Fibroblast of skin of back (primary cell): ENCODE data around the gene TTI1. TPM values are rescaled to one million over a fixed set of nuclear protein-coding genes. Genes with fewer than 3 reads are reported as not detected.
A peak's percentile ranks its signal among the peaks of the same experiment; 100 is the strongest.

Experiments used
- DNase-seq: peaks from one replicate; pipeline ENCODE4 v3.0.0-alpha.2; 2013
- polyA plus RNA-seq, 2 experiments: library from polyadenylated mRNA; unstranded; fragments of 120-200 nt; gene quantifications; one replicate each; pipeline ENCODE4 v1.2.1, GENCODE V29; 2013; ENCODE audit not compliant: insufficient read length in 2 of 2

Gene TTI1
- 15.0 TPM for polyA plus RNA-seq (2013, experiment 1 of 2; ENCODE audit: insufficient read length)
- 10.7 TPM for polyA plus RNA-seq (2013, experiment 2 of 2; ENCODE audit: insufficient read length)

GRCh38 chr20:38033330-38034107 lies at the start of gene TTI1, which contains the start of gene RPRD1B:
TSS of gene TTI1 (minus strand) at chr20:38033456. CDS start at chr20:38013816, 19,640 bp downstream.
TSS of gene RPRD1B (plus strand) at chr20:38033746. CDS start at chr20:38033948, 202 bp downstream.
- peak; percentile 91 for DNase-seq

- no peak for DNase-seq
These were observed 49.6 kb upstream of the TTI1 start for GRCh38 chr20:38082894-38083293.

DNA sequence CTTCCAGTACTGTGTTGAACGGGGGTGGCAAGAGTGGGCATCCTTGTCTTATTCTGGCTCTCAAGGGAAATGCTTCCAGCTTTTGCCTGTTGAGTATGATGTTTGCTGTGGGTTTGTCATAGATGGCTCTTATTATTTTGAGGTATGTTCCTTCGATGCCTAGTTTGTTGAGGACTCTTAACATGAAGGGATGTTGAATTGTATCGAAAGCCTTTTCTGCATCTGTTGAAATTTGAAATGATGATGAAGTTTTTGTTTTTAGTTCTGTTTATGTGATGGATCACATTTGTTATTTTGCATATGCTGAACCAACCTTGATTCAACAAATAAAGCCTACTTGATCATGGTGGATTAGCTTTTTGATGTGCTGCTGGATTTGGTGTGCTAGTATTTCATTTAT lies 48.3 kb upstream of the TTI1 start:
- no peak for DNase-seq

GRCh38 chr20:38079353-38079752 lies 46.1 kb upstream of the TTI1 start:
- no peak for DNase-seq

GRCh38 chr20:38078084-38078483 lies 44.8 kb upstream of the TTI1 start:
- DNase-seq: no peak

GRCh38 chr20:38076548-38076947 lies 43.3 kb upstream of the TTI1 start:
- DNase-seq: no peak

GRCh38 chr20:38075161-38075998 lies 42.1 kb upstream of the TTI1 start:
- no peak for DNase-seq

DNA sequence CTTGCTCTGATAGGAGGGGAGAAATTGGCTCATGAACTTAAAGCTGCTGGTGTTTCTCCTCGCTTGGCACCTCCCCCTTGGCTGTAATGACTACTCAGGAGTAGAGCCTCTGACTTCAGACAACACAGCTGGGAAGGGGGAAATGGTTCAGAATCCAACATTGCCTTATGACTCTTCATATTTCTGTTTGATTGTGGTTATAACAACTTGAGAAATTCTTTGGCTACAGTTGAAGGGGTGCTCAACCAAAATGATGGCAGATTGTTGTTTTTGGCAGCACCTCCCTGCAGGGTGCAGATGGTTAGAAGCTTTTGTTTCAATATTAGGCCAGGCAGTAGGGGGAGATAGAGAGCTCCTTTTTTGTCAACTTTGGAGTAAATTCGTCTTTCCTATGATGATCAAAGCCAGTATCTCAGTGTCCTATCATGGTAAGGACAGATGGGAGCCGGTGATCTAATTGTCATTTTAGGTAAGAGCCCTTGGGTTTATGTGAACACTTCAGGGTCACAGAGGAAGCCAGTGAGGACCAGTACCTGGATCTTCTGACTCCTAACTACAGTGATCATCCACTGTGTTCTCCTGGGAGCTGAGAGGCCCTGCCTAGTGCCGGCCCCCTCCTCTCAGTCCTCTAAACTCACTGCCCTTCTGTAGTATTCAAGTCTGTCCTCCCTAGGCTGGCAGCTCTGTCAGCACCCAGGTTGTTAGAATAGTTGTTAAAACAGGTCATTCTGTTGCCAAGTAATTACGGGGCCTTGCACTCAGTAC lies 40.2 kb upstream of the TTI1 start:
- DNase-seq: peak; percentile 96

DNA sequence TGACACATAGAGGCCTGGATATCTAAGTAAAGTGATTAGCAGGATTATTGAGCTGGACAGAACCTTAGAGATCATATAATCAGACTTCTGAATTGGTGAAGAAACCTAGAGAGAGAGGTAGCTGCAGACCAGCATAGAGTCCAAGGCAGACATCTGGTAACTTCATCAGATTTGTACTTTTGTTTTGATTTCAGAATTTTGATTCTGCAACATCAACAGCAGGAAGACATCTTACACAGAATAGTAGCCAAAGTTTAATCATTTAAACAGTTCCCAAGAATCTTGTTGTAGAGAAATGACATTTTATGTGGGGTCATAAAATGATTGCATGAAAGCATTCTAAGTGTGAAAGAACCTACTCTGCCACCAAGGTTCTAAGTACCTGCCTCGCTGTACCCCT lies 39.6 kb upstream of the TTI1 start:
- no peak for DNase-seq

DNA sequence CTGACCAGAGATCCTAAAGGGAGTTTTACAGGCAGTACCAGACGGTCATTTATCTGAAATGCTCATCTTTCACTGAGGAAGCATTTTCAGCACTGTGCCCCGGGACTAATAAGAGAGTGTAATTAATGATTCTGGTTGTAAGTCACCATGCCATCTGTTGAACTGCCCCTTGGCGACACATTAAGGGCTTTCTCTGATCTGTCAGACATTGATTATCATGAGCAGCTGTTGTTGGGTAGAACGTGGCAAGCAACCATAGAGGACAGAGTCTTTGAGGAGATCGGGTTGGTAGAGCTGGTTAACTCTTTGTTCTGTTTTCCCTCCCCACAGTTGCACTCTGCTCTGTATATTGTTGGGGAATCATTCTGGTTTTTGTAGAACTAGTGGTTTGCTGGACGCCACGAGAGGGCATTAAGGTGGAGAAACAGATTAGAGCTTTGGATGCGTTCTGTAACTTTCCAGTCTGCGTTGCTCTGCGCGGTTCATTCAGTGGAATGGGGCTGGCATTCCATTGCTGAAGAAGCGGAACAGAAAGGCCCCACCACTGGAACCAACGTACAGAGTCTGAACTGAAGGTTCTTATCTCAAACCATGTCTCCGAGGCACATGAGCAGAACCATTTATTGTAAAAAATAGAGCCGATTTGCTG lies 34.6 kb upstream of the TTI1 start:
- no peak for DNase-seq

GRCh38 chr20:38066969-38067716 lies 33.9 kb upstream of the TTI1 start:
- no peak for DNase-seq

DNA sequence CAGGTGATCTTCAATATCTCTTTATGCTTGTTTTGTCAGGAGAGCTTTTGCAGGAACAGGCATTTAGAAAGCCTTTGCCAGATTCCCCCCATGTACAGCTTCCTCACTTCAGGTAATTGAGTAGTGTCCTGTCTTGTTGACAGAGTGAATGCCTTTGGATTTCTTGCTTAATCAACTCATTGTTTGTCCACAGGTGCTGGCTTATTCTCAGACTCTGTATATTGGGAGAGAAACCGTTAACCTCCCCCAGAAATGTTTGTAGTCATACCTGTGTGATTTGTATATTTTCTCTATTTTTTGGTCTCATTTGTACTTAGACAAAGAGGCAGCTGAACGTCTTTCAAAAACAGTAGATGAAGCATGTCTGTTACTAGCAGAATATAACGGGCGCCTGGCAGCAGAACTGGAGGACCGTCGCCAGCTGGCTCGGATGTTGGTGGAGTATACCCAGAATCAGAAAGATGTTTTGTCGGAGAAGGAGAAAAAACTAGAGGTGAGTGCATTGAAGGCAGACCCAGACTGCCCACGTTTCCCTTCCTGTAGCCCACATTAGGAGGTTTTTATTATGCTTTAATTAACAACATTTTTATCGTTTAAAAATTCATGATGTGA lies 32.6 kb upstream of the TTI1 start:
- DNase-seq: no peak

- DNase-seq: no peak
These were observed 30.8 kb upstream of the TTI1 start for GRCh38 chr20:38063911-38064530.

DNA sequence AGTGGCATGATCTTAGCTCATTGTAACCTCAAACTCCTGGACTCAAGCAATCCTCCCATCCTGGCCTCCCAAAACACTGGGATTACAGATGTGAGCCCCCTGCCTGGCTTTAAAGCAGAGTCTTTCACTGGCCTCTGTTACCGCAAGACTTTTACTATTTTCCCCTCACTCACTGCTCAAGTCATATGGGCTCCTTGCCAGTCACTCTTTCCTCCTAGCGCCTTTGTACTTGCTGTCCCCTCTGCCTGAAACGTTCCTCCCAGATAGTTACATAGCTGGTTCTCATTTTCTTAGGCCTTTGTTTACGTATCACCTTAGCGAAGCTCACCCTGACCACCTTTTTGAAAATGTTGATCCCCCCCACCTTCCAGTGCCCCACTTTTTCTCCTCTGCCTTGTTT lies 29.6 kb upstream of the TTI1 start:
- no peak for DNase-seq

DNA sequence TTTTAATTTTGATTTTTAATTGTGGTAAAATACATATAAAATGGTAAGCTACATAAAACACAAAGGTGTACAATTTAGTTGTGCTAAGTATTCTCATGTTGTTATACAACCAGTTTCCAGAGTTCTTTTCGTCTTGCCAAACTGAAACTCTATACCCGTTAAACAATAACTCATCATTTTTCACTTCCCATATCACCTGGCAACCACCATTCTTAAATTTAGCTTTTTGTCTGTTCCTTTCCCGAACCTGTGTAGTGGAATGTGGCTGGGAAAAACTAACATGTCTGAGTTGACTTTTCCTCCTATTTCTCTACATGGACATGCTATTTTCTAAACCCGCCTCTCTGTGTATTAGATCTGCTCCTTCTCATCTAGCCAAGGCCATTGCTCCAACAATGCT lies 27.9 kb upstream of the TTI1 start:
- no peak for DNase-seq

- DNase-seq: peak; percentile 76
These were observed 27.3 kb upstream of the TTI1 start for GRCh38 chr20:38060536-38060935.

DNA sequence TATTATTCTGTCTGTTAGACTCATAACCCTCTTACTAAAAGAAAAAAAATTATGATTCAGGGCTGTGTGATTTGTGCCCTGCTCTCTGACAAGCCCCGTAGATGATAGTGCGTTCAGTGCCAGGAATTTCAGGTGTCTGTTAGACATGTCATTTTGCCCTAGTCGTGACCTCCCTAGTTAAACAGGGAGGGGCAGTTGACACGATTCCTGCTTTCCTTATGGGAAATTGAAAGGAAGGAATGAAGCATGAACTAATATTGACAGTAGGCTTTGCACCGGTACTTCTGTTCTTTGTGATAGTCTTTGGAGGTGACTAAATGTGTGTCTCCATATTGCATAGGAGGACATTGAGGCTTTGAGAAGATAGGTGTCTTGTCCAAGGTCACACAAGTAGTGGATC lies 26.6 kb upstream of the TTI1 start:
- no peak for DNase-seq

DNA sequence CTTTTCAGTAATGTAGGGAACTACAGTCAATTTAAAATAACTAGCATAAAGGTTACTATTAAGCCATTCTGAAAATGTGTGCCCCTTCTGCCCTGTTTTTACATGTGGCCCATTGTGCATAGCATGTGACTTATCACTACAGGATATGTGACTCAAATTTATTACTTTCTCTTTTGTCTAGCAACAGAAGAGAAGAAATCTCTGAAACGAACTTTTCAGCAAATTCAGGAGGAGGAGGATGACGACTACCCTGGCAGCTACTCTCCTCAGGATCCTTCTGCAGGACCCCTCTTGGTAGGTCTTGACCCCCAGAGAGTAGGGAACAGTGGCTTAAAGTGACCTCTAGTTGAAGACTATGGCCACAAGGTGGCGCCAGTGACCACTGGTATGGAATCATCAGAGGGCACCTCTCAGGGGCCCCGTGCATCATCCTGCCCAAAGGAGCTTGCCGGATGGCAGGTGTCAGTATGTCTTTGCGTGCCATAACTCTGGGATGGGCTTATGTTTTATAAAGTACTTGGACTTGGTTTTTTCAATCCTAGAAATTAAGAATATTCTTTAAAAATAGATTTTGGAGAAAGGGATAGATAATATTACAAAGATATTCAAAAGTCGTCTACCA lies 24.2 kb upstream of the TTI1 start:
- peak; percentile 69 for DNase-seq

GRCh38 chr20:38055848-38056247 lies 22.6 kb upstream of the TTI1 start:
- no peak for DNase-seq

DNA sequence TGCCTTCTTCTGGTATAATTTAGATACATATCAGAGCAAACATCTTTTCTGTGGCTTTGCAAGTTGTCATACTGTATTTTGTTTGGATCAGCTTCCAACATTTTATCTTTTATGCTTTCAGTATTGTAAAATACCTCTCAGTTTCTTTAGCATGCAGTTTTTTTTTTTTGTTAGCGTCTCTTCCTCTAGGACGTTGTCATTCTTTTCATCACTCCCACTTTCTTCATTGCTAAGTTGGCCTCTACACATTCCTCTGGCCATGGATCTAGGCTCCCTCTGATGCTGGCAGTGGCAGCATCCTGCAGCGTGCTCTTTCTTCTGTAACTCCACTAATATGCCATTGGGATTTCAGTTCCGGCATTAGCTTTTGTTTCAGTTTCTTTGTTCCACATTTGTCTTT lies 22.0 kb upstream of the TTI1 start:
- peak; percentile 19 for DNase-seq
